ENCODE results near the gene KCNG2. TPM values are rescaled to one million over a fixed set of nuclear protein-coding genes. Genes with fewer than 3 reads are reported as not detected.

The KCNG2 gene
- total RNA-seq, 1 donor from 2014 or later = not detected

- DNase-seq (ENCODE audit: low spot score) = no peak
- H3K4me1 Mint-ChIP-seq (ENCODE audit: low read depth) = no peaks in the 10 kb centered on the region
- H3K27me3 Mint-ChIP-seq (ENCODE audit: low read depth) = peaks cover 50% of the 10 kb centered on the region
- no peak for TF ChIP-seq CTCF (IDR thresholded peaks at IDR 0.05)
- H3K9me3 Mint-ChIP-seq (ENCODE audit: low read depth) = peaks cover 14% of the 10 kb centered on the region
- H3K36me3 Mint-ChIP-seq (ENCODE audit: low read depth) = peaks cover 3% of the 10 kb centered on the region
- H3K27ac Mint-ChIP-seq (ENCODE audit: unreplicated experiment) = no peak overlapping the region
- no peak overlapping the region for H3K4me3 Mint-ChIP-seq (ENCODE audit: unreplicated experiment)
Observed at GRCh38 chr18:79772865-79773696, 24.7 kb upstream of the KCNG2 start.

GRCh38 chr18:79774111-79774510, 23.6 kb upstream of the KCNG2 start:
- no peak for DNase-seq (ENCODE audit: low spot score)
- Mint-ChIP-seq H3K4me1 (ENCODE audit: low read depth) (no peaks in the 10 kb centered on the region), H3K36me3 (ENCODE audit: low read depth) (peaks cover 3% of the 10 kb centered on the region), H3K9me3 (ENCODE audit: low read depth) (peaks cover 8% of the 10 kb centered on the region), H3K4me3 (ENCODE audit: unreplicated experiment) (no peak overlapping the region), H3K27me3 (ENCODE audit: low read depth) (peaks cover 56% of the 10 kb centered on the region), H3K27ac (ENCODE audit: unreplicated experiment) (no peak overlapping the region)
- no peak for TF ChIP-seq CTCF (IDR thresholded peaks at IDR 0.05)

GRCh38 chr18:79775441-79776221, 22.1 kb upstream of the KCNG2 start:
- no peak for DNase-seq (ENCODE audit: low spot score)
- Mint-ChIP-seq H3K27me3 (ENCODE audit: low read depth) (peaks cover 56% of the 10 kb centered on the region), H3K27ac (ENCODE audit: unreplicated experiment) (no peak overlapping the region), H3K4me1 (ENCODE audit: low read depth) (no peaks in the 10 kb centered on the region), H3K36me3 (ENCODE audit: low read depth) (peaks cover 3% of the 10 kb centered on the region), H3K4me3 (ENCODE audit: unreplicated experiment) (no peak overlapping the region), H3K9me3 (ENCODE audit: low read depth) (peaks cover 8% of the 10 kb centered on the region)
- no peak for TF ChIP-seq CTCF (IDR thresholded peaks at IDR 0.05)

- Mint-ChIP-seq H3K27ac (ENCODE audit: unreplicated experiment) (no peak overlapping the region), H3K9me3 (ENCODE audit: low read depth) (peaks cover 8% of the 10 kb centered on the region), H3K4me3 (ENCODE audit: unreplicated experiment) (no peak overlapping the region), H3K27me3 (ENCODE audit: low read depth) (peaks cover 56% of the 10 kb centered on the region), H3K36me3 (ENCODE audit: low read depth) (peaks cover 3% of the 10 kb centered on the region), H3K4me1 (ENCODE audit: low read depth) (no peaks in the 10 kb centered on the region)
- no peak for DNase-seq (ENCODE audit: low spot score)
- TF ChIP-seq CTCF (IDR thresholded peaks at IDR 0.05) = no peak
Observed at GRCh38 chr18:79776674-79777073, 21.1 kb upstream of the KCNG2 start.

GRCh38 chr18:79778291-79778791, 19.4 kb upstream of the KCNG2 start:
- Mint-ChIP-seq H3K36me3 (ENCODE audit: low read depth) (peaks cover 3% of the 10 kb centered on the region), H3K27ac (ENCODE audit: unreplicated experiment) (no peak overlapping the region), H3K27me3 (ENCODE audit: low read depth) (peaks cover 43% of the 10 kb centered on the region), H3K4me3 (ENCODE audit: unreplicated experiment) (no peak overlapping the region), H3K4me1 (ENCODE audit: low read depth) (no peaks in the 10 kb centered on the region), H3K9me3 (ENCODE audit: low read depth) (peaks cover 8% of the 10 kb centered on the region)
- no peak for TF ChIP-seq CTCF (IDR thresholded peaks at IDR 0.05)
- no peak for DNase-seq (ENCODE audit: low spot score)

Data from chondrocyte (in vitro differentiated cells).